Measurements from ENCODE around the gene RAB31. TPM values are rescaled to one million over a fixed set of nuclear protein-coding genes. Genes with fewer than 3 reads are reported as not detected.

Gene RAB31
- total and polyA plus RNA-seq, 2 donors from 2014 or later: 17.3 to 77.1 TPM

DNA sequence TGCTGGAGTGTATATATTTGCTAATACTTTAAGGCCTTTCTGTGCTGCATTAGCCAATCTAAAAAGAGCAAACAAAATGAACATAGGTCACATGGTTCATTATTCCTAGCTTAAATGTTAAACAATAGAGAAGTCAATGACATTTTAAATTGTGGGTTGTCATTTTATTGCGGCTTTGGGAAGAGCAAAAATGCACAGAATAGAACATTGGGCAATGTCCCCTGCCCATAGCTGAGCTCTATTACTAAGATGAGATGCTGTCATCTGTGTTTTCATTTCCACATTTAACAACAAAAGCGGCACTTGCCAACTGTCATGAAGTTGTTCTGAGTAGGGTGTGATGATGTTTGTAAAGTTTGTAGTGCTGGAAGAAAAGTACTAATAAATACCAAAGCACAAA, 202.6 kb downstream of the RAB31 start:
- Histone ChIP-seq H3K9me3 (ENCODE audit: control insufficient read depth in 2 of 3, insufficient read depth in 1 of 3, low read length in 3 of 3) (no peaks in the 10 kb centered on the region), H3K4me1 (ENCODE audit: control insufficient read depth in 2 of 3, insufficient read depth in 2 of 3, low read depth in 1 of 3, low read length in 3 of 3) (peaks cover 0 to 4% (median 0%) of the 10 kb centered on the region in 3 donors), H3K9ac (ENCODE audit: low read length in 3 of 3) (no peak overlapping the region), H3K4me3 (ENCODE audit: low read length in 3 of 3) (no peak overlapping the region), H3K27me3 (ENCODE audit: control insufficient read depth, insufficient read depth, low read length) (no peaks in the 10 kb centered on the region), H3K27ac (ENCODE audit: low read depth in 2 of 2, low read length in 2 of 2) (no peak overlapping the region), H3K36me3 (ENCODE audit: control insufficient read depth in 2 of 3, insufficient read depth in 3 of 3, low read length in 3 of 3) (no peaks in the 10 kb centered on the region)
- FAIRE-seq (no peak), DNase-seq (no peak)
- TF ChIP-seq, protein P1, sequence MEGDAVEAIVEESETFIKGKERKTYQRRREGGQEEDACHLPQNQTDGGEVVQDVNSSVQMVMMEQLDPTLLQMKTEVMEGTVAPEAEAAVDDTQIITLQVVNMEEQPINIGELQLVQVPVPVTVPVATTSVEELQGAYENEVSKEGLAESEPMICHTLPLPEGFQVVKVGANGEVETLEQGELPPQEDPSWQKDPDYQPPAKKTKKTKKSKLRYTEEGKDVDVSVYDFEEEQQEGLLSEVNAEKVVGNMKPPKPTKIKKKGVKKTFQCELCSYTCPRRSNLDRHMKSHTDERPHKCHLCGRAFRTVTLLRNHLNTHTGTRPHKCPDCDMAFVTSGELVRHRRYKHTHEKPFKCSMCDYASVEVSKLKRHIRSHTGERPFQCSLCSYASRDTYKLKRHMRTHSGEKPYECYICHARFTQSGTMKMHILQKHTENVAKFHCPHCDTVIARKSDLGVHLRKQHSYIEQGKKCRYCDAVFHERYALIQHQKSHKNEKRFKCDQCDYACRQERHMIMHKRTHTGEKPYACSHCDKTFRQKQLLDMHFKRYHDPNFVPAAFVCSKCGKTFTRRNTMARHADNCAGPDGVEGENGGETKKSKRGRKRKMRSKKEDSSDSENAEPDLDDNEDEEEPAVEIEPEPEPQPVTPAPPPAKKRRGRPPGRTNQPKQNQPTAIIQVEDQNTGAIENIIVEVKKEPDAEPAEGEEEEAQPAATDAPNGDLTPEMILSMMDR (IDR thresholded peaks at IDR 0.05; ENCODE audit: borderline replicate concordance, extremely low read depth, insufficient read depth): no peak
- intact Hi-C loops (cut with DNase I): no loop called here

GRCh38 chr18:9911226-9911625, 203.1 kb downstream of the RAB31 start:
- no peaks in the 10 kb centered on the region for H3K27me3 ChIP-seq (ENCODE audit: control insufficient read depth, insufficient read depth, low read length)
- FAIRE-seq (no peak), DNase-seq (no peak)
- no peaks in the 10 kb centered on the region for H3K9me3 ChIP-seq (ENCODE audit: control insufficient read depth in 2 of 3, insufficient read depth in 1 of 3, low read length in 3 of 3)
- H3K4me1 ChIP-seq (ENCODE audit: control insufficient read depth in 2 of 3, insufficient read depth in 2 of 3, low read depth in 1 of 3, low read length in 3 of 3): peaks cover 1 to 8% (median 2%) of the 10 kb centered on the region in 3 donors
- intact Hi-C loops (cut with DNase I): no loop called here
- no peak overlapping the region for H3K27ac ChIP-seq (ENCODE audit: low read depth in 2 of 2, low read length in 2 of 2)
- H3K9ac ChIP-seq (ENCODE audit: low read length in 3 of 3): no peak overlapping the region
- no peaks in the 10 kb centered on the region for H3K36me3 ChIP-seq (ENCODE audit: control insufficient read depth in 2 of 3, insufficient read depth in 3 of 3, low read length in 3 of 3)
- TF ChIP-seq, protein P1 (IDR thresholded peaks at IDR 0.05; ENCODE audit: borderline replicate concordance, extremely low read depth, insufficient read depth): no peak
- no peak overlapping the region for H3K4me3 ChIP-seq (ENCODE audit: low read length in 3 of 3)

Other genes starting within 250 kb of the RAB31 start
- 64.3 TPM for gene RALBP1, start 232.8 kb upstream of the RAB31 start, total RNA-seq
- gene RALBP1, start 232.8 kb upstream of the RAB31 start, polyA plus RNA-seq (ENCODE audit: insufficient read depth, low read depth, low replicate concordance): 59.5 TPM
- 122 TPM for gene PPP4R1, start 93.7 kb upstream of the RAB31 start, total RNA-seq
- 23.9 TPM for gene PPP4R1, start 93.7 kb upstream of the RAB31 start, polyA plus RNA-seq (ENCODE audit: insufficient read depth, low read depth, low replicate concordance)
- gene TXNDC2, start 177.7 kb downstream of the RAB31 start, total RNA-seq: 0.16 TPM
- gene TXNDC2, start 177.7 kb downstream of the RAB31 start, polyA plus RNA-seq (ENCODE audit: insufficient read depth, low read depth, low replicate concordance): not detected
- gene VAPA, start 205.7 kb downstream of the RAB31 start, total RNA-seq: 171 TPM
- gene VAPA, start 205.7 kb downstream of the RAB31 start, polyA plus RNA-seq (ENCODE audit: insufficient read depth, low read depth, low replicate concordance): 185 TPM